RPMI8226 (cell line): Measurements from ENCODE around the gene ATP6V0A4.
"Not testable (repeated sequence)": the region's sequence is repeated elsewhere in the genome, so short reads cannot be mapped to it uniquely, and the experiment has no call there.

Experiments used
- DNase-seq: peaks from one replicate; pipeline ENCODE4 v3.0.0-alpha.2; 2015

Gene ATP6V0A4

GRCh38 chr7:138749960-138750359 is 48.0 kb downstream of the ATP6V0A4 start:
- no peak for DNase-seq

- no peak for DNase-seq
Observed at GRCh38 chr7:138748666-138749065, 49.3 kb downstream of the ATP6V0A4 start.

GRCh38 chr7:138746073-138746472 is 51.9 kb downstream of the ATP6V0A4 start:
- peak; percentile 35 for DNase-seq

- no peak for DNase-seq
Observed at GRCh38 chr7:138745189-138745588, 52.8 kb downstream of the ATP6V0A4 start.

GRCh38 chr7:138741453-138741735 is 56.6 kb downstream of the ATP6V0A4 start:
- no peak for DNase-seq

- no peak for DNase-seq
Observed at GRCh38 chr7:138739859-138740258, 58.1 kb downstream of the ATP6V0A4 start.

GRCh38 chr7:138738551-138739335 is 59.3 kb downstream of the ATP6V0A4 start:
- DNase-seq: peak; percentile 86

GRCh38 chr7:138738114-138738513 is 59.9 kb downstream of the ATP6V0A4 start:
- DNase-seq: no peak

GRCh38 chr7:138735399-138735798 is 62.6 kb downstream of the ATP6V0A4 start:
- DNase-seq: no peak

- not testable (repeated sequence) for DNase-seq
Observed at GRCh38 chr7:138731733-138732132, 66.3 kb downstream of the ATP6V0A4 start.

GRCh38 chr7:138729444-138729843 is 68.6 kb downstream of the ATP6V0A4 start:
- DNase-seq: no peak

GRCh38 chr7:138727336-138728099 is 70.5 kb downstream of the ATP6V0A4 start:
- DNase-seq: no peak

- no peak for DNase-seq
Observed at GRCh38 chr7:138726288-138726687, 71.7 kb downstream of the ATP6V0A4 start.

GRCh38 chr7:138720286-138720685 is 77.7 kb downstream of the ATP6V0A4 start:
- DNase-seq: no peak

GRCh38 chr7:138716889-138717288 is 81.1 kb downstream of the ATP6V0A4 start:
- DNase-seq: no peak

- peak; percentile 78 for DNase-seq
Observed at GRCh38 chr7:138713191-138713590, 84.8 kb downstream of the ATP6V0A4 start.

GRCh38 chr7:138712652-138713051 is 85.3 kb downstream of the ATP6V0A4 start:
- DNase-seq: no peak

- DNase-seq: no peak
Observed at GRCh38 chr7:138710536-138711385, 87.2 kb downstream of the ATP6V0A4 start.

- no peak for DNase-seq
Observed at GRCh38 chr7:138705167-138705566, 92.8 kb downstream of the ATP6V0A4 start.

GRCh38 chr7:138701537-138701923 is 96.5 kb downstream of the ATP6V0A4 start:
- DNase-seq: no peak

- DNase-seq: no peak
Observed at GRCh38 chr7:138700857-138701536, 97.0 kb downstream of the ATP6V0A4 start, which contains the start of gene SVOPL. SVOPL (minus strand) TSS chr7:138701362; CDS start chr7:138679045, 22,317 bp downstream.

GRCh38 chr7:138699661-138700060 is 98.3 kb downstream of the ATP6V0A4 start:
- no peak for DNase-seq

- DNase-seq: no peak
Observed at GRCh38 chr7:138698281-138698680, 99.7 kb downstream of the ATP6V0A4 start.
